Measurements from ENCODE around the gene MTMR2. TPM values are rescaled to one million over a fixed set of nuclear protein-coding genes. Genes with fewer than 3 reads are reported as not detected.

MTMR2 gene
- total and polyA plus RNA-seq, 2 of the 13 experiments (the other 11 are each of a cell fraction or from before 2014, with no cell fraction given) = 12.7 to 22.3 TPM

DNA sequence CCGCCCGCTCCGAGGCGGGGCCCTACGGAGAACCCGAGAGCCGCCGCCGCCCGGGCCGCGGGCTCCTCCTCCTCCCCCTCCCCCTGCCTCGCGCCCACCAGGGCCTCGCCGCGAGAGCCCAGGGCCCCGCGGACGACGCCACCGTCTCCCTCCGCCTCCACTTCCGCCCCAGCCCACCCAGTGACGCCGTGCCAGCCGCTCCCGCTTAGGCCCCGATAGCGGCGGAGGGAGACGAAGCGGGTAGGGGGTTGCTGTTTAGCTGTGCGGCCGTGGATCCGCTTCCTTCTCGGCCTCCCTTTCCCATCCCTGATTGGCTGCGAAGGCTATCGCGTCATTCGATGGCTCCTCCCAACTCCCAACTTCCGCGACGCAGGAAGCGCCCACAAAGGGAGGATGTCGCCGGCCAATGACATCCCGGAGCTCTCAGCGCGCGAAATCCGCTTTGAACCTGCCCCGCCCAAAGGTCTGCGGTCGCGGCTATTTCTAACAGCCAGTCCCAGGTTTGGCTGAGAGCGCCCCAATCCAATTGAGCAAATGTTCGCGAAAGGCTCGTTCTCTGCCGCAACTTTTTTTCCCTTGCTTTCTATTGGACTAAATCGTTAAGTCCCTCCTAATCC, 134.3 kb downstream of the MTMR2 start, which contains the start of gene FAM76B (continued):
- TF ChIP-seq, protein P1, sequence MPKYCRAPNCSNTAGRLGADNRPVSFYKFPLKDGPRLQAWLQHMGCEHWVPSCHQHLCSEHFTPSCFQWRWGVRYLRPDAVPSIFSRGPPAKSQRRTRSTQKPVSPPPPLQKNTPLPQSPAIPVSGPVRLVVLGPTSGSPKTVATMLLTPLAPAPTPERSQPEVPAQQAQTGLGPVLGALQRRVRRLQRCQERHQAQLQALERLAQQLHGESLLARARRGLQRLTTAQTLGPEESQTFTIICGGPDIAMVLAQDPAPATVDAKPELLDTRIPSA (CRISPR knock-in tag; IDR thresholded peaks at IDR 0.05; ENCODE audit: borderline replicate concordance) = no peak
- TF ChIP-seq ZNF329 (CRISPR knock-in tag; IDR thresholded peaks at IDR 0.05; ENCODE audit: low read depth) (peak; percentile 84), ZC3H13 (CRISPR knock-in tag; IDR thresholded peaks at IDR 0.05) (peak; percentile 91), SP4 (CRISPR knock-in tag; IDR thresholded peaks at IDR 0.05) (peak; percentile 94), IKZF5 (CRISPR knock-in tag; IDR thresholded peaks at IDR 0.05) (peak; percentile 87), CCDC6 (CRISPR knock-in tag; IDR thresholded peaks at IDR 0.05) (peak; percentile 88), AHR (CRISPR knock-in tag; IDR thresholded peaks at IDR 0.05) (peak; percentile 91; the same call in 1 of the 2 replicates), PITX1 (CRISPR knock-in tag; IDR thresholded peaks at IDR 0.05) (peak; percentile 51), ZNF549 (CRISPR knock-in tag; IDR thresholded peaks at IDR 0.05) (no peak), ZNF44 (CRISPR knock-in tag; IDR thresholded peaks at IDR 0.05) (peak; percentile 93; the same call in 1 of the 2 replicates), ZNF30 (CRISPR knock-in tag; IDR thresholded peaks at IDR 0.05) (no peak), ZFP41 (CRISPR knock-in tag; IDR thresholded peaks at IDR 0.05; ENCODE audit: borderline replicate concordance) (no peak), SKI (IDR thresholded peaks at IDR 0.05; ENCODE audit: partially characterized antibody) (peak; percentile 60), SAFB2 (CRISPR knock-in tag; IDR thresholded peaks at IDR 0.05; ENCODE audit: borderline replicate concordance, low read depth) (peak; percentile 88; the same call in 1 of the 2 replicates), CAMTA2 (CRISPR knock-in tag; IDR thresholded peaks at IDR 0.05; ENCODE audit: borderline replicate concordance) (no peak), THYN1 (CRISPR knock-in tag; IDR thresholded peaks at IDR 0.05; ENCODE audit: borderline replicate concordance, low read depth) (no peak), FOXK2 (IDR thresholded peaks at IDR 0.05) (0 out of 2 replicates have a peak, but pooled peaks have one; percentile 38), ZKSCAN5 (CRISPR knock-in tag; IDR thresholded peaks at IDR 0.05) (no peak), HES4 (CRISPR knock-in tag; IDR thresholded peaks at IDR 0.05; ENCODE audit: borderline replicate concordance) (no peak; the same call in 1 of the 2 replicates), SRY (CRISPR knock-in tag; IDR thresholded peaks at IDR 0.05) (peak; percentile 76; the same call in 1 of the 2 replicates), ZNF646 (CRISPR knock-in tag; IDR thresholded peaks at IDR 0.05) (no peak), ZFP90 (CRISPR knock-in tag; IDR thresholded peaks at IDR 0.05; ENCODE audit: borderline replicate concordance) (no peak; the same call in 1 of the 2 replicates), ZNF460 (CRISPR knock-in tag; IDR thresholded peaks at IDR 0.05; ENCODE audit: borderline replicate concordance) (no peak)

Measured in HepG2 (cell line).